Ovary (tissue), 3 donors: ENCODE results near the gene TNFRSF1A.

ENCODE experiments used
- POLR2A ChIP-seq: fragments of 450-650 bp; IDR thresholded peaks from one replicate; pipeline ENCODE4 v1.6.1; 2017; ENCODE audit warnings: antibody characterized with exemption, mild to moderate bottlenecking, moderate library complexity
- TF ChIP-seq, protein P1 (sequence below), 3 donors: fragments of 450-650 bp in 2 of 3; fragments of 200-600 bp in 1 of 3; IDR thresholded peaks; one replicate each; pipeline versions ENCODE4 v1.5.1 to v1.8.0; 2016 to 2022; ENCODE audit warnings: antibody characterized with exemption in 3 of 3, mild to moderate bottlenecking in 1 of 3
- donor health status: DM: no; HTN: no; CAD: no.

DNA sequence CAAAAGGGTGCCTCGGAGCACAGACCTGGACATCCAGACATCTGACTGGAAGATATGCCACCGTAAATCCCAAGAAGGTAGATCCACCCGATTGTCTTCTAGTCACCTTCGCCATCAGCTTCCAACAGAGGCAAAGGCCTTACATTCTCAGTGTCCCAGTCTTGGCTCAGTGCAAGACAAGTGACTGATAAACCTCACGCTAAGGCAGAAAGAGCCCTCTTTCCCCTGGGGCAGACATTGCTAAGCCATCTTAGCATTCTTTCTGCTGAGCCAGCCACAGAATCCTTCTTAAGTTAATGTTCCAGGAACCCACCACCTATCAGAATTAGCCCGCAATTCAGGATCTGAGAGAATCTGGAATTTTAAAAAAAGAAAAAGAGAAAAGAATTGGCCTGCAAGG, 35.7 kb downstream of the TNFRSF1A start:
- TF ChIP-seq, protein P1, sequence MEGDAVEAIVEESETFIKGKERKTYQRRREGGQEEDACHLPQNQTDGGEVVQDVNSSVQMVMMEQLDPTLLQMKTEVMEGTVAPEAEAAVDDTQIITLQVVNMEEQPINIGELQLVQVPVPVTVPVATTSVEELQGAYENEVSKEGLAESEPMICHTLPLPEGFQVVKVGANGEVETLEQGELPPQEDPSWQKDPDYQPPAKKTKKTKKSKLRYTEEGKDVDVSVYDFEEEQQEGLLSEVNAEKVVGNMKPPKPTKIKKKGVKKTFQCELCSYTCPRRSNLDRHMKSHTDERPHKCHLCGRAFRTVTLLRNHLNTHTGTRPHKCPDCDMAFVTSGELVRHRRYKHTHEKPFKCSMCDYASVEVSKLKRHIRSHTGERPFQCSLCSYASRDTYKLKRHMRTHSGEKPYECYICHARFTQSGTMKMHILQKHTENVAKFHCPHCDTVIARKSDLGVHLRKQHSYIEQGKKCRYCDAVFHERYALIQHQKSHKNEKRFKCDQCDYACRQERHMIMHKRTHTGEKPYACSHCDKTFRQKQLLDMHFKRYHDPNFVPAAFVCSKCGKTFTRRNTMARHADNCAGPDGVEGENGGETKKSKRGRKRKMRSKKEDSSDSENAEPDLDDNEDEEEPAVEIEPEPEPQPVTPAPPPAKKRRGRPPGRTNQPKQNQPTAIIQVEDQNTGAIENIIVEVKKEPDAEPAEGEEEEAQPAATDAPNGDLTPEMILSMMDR (IDR thresholded peaks at IDR 0.05), result no peak
- TF ChIP-seq POLR2A, result no peak
